ENCODE results near the gene CWH43.
"Not testable (repeated sequence)": the region's sequence is repeated elsewhere in the genome, so short reads cannot be mapped to it uniquely, and the experiment has no call there.

CWH43 gene

DNA sequence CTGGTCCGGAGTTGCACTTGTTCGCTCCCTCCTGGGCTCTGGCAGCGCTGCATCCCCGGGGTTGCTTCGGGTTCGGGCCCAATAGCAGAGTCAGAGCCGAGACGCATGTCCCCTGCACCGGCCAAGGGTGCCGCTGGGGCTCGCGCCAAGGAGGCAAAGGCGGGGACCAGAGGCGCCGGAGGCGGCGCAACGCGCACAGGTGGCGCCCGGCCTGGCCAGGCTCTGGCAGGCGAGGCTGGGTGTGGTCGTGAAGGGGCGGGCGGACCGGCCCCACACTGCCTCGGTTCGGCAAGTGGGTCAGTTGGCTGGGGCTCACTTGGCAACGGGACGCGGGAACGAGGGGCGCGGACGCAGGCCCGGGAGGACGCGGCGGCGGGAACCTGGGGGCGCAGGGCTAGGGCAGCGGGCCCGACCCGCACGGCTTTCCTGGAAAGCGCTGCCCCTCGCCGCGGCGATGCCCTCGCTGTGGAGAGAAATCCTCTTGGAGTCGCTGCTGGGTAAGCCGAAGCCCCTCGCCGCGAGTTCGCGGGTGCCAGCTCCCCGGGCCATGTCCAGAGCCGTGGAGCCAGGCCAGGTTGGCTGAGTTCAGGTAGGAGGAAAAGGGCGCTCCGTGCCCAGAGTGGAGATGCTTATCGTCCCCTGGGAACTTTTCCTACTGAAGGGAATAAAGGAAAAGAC is at the start of gene CWH43:
CWH43 (plus strand) TSS at position 300 of the 678 bp plus-strand sequence; CDS start at position 455, 155 bp downstream.
- no peak for DNase-seq

GRCh38 chr4:48937033-48937432 is 49.0 kb upstream of the CWH43 start:
- DNase-seq, result no peak

GRCh38 chr4:48938831-48939230 is 47.2 kb upstream of the CWH43 start:
- no peak for DNase-seq

GRCh38 chr4:48939785-48940184 is 46.3 kb upstream of the CWH43 start:
- no peak for DNase-seq

DNA sequence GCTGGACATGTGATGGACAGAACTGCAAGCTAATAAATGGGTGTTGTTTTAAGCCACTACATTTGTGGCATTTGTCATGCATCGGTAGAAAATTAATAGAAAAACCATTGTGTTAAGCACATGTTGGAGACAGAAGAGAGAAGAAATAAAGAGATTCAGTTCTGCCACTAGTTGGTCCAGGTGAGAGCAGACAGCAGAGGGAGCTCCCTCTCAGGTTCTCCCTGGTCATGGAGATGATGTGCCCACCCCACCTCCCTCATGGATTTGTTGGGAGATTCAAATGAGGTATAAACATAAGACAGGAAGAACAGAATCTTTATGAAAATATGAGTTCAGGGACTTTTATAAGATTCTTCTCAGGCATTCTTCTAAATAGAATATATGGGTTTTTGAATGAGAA is 42.7 kb upstream of the CWH43 start:
- no peak for DNase-seq

DNA sequence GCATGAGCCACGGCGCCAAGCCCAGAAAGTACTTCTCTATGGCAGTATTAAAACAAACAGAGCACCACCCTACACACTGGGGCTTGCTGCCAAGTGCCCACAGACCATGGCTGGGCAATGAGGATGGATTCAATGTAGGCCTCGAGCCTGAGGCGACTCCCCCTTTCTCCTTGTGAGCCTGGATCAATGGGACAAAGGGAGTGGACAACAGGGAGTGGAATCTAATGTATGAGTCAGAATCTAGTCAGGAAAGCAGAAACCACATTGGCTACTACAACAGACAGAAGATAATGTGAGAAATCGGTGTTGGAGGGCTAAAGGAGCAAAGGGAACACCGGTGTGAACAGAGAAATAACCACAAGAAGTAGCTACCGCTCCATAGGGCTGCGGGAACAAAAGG is 41.8 kb upstream of the CWH43 start:
- no peak for DNase-seq

DNA sequence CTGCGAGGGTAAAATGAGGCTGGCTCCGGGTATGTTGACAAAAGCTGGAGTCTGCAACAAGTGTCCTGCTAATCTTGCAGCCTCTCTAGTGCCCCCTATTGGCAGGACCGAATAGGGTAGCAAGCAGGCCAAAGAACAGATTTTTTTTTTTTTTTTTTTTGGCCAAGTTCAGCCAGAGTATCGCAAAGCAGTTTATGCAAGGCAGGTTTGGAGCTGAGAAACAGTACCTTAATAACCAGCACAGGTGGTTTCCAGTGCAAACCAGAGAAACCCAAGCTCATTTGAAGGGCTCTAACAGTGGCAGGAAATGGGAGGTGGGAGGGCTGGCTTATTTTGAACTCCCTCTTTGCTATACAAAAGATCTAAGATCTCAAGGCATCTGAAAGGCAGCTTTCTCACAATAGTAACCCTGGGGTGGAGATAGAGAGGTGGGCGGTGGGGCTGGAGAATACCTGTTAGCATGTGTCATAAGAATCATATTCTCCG is 41.3 kb upstream of the CWH43 start:
- DNase-seq, result no peak

- no peak for DNase-seq
Observed at GRCh38 chr4:48945981-48946380, 40.1 kb upstream of the CWH43 start.

GRCh38 chr4:48947731-48948130 is 38.3 kb upstream of the CWH43 start:
- no peak for DNase-seq

GRCh38 chr4:48949086-48949485 is 37.0 kb upstream of the CWH43 start:
- no peak for DNase-seq

DNA sequence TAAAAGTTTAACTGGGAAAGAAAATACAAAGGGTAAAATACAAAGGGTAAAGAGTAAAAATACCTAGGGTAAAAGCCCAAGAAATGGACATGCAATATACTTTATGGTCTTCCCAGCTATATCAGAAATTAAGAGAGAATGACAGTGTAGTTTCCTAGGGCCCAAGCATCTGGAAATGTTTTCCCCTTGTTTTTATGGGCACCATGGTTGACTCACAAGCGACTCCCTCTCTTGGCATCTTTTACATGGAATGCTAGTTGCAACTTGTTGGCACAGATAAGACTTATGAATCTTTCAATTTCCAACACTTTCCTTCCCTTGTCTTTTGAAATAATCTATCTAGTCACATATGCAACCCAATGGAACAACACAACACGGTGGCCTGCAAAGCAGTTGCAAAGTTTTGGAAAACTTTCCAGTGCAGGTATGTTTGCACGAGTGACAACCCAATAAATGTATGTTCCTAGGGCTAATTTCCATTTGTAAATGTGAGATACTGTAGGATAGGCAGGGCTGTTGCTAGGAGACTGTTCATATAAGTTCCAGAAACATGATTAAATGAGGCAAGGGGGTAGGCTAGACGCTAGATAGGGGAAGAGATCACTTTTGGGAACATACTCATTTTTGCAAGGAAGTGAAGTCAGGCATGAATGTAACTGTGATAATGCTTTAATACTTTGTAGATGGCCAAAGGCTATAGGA is 36.4 kb upstream of the CWH43 start:
- no peak for DNase-seq

GRCh38 chr4:48954314-48954713 is 31.8 kb upstream of the CWH43 start:
- DNase-seq, result no peak

DNA sequence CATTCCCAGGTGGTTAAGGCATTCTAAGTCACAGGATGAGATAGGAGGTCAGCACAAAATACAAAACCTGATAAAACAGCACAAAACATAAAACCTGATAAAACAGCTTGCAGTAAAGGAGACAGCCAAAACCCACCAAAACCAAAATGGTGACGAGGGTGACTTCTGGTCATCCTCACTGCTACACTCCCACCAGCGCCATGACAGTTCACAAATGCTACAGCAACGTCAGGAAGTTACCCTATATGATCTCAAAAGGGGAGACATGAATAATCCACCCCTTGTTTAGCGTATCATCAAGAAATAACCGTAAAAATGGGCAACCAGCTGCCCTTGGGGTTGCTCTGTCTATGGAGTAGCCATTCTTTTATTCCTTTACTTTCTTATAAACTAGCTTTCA is 28.7 kb upstream of the CWH43 start:
- DNase-seq, result not testable (repeated sequence)

DNA sequence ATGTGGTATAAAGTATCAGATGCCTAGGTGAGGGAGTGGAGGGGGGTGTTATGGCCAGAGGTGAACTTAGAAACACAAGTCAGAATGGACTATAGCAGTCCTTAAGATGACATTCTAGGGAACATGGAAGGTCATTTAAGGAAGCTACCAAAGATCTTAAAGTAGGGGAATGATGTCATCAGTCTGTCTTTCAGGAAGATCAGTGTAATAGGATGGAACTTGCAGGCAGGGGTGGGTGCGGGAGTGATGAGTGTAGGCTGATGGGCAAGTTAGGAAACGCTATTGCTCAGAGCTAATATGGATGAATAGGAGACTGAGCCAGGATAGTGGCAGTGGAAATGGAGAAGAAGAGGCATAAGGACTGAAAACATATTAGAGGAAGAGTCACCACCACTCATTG is 27.5 kb upstream of the CWH43 start:
- no peak for DNase-seq

GRCh38 chr4:48960988-48961635 is 25.0 kb upstream of the CWH43 start:
- no peak for DNase-seq

- no peak for DNase-seq
Observed at GRCh38 chr4:48962636-48963035, 23.4 kb upstream of the CWH43 start.

GRCh38 chr4:48963042-48963679 is 22.9 kb upstream of the CWH43 start:
- DNase-seq, result peak; percentile 50

- DNase-seq, result no peak
Observed at GRCh38 chr4:48967101-48967500, 19.0 kb upstream of the CWH43 start.

DNA sequence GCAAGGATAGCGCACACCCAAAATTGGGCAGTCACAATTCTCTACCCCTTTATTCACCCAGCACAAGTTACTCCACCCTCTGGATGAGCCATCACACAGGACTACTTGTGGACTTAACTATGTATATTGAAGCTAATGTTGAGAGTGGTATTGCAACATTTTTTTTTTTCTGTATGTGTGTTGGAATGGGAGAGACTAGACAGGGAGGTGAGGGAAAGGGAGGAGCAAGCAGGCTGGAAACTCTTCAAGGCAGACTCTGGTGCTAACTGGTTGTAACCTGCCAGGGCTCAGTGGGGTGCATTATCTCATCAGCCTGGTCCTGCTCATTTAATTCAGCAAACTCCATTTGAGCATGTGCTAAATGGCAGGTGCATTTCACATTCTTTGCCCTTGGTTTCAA is 18.4 kb upstream of the CWH43 start:
- DNase-seq, result no peak

- DNase-seq, result no peak
Observed at GRCh38 chr4:48968814-48969213, 17.3 kb upstream of the CWH43 start.

GRCh38 chr4:48970471-48970921 is 15.6 kb upstream of the CWH43 start:
- no peak for DNase-seq

DNA sequence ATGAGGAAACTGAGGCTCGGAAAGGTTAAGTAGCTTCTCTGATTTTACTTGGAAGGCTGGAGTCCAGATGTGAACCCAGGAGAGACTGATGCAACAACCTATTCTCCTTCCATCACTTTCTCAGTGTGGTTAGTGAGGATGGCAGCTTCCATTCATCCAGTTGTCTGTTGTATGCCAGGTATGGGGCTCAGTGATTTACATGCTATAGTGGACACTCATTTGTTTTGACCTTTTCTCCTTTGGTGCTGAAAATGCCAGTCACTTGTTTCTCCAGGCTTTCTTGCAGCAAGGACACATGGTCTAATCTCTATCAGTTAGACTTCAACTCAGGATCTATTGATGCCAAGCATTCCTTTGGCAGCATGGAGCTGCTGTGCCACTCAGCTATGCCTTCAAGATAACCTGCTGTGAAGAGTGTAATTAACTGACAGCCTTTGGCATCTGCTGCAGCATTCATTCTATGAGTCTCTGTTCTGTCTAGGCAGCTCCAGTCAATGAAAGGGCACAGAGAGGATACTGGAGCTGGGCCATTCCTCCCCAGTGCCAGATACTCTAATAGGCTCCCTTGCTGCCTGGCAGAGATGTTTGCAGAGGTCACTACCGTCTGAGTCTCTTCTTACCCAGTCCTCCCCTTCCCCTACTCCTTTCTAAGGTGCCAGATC is 11.0 kb upstream of the CWH43 start:
- DNase-seq, result no peak

GRCh38 chr4:48976041-48976440 is 10.0 kb upstream of the CWH43 start:
- DNase-seq, result no peak

Measured in NK-92 treated with Interleukin-12 subunit alpha and Interleukin-12 subunit beta, amount 100 ng/mL, for 24 hours (cell line).